Testis (tissue), 3 donors: ENCODE results near the gene RABGGTA. TPM values are rescaled to one million over a fixed set of nuclear protein-coding genes. Genes with fewer than 3 reads are reported as not detected.

Source experiments
- DNase-seq: peaks from one replicate; pipeline ENCODE4 v3.0.0-alpha.2; 2019
- H3K27ac ChIP-seq, 2 donors: fragments of 200-600 bp; sonication (generic); one replicate each; pipeline ENCODE4 v1.5.1; 2019
- H3K27me3 ChIP-seq: fragments of 200-600 bp; sonication (generic); one replicate; pipeline ENCODE4 v1.5.1; 2019
- H3K36me3 ChIP-seq: fragments of 200-600 bp; sonication (generic); one replicate; pipeline ENCODE4 v1.5.1; 2017; ENCODE audit warnings: low read depth; ENCODE audit errors: missing control alignments
- H3K4me1 ChIP-seq: fragments of 200-600 bp; sonication (generic); one replicate; pipeline ENCODE4 v1.5.1; 2019
- H3K4me3 ChIP-seq, 2 donors: fragments of 200-600 bp; sonication (generic); one replicate each; pipeline ENCODE4 v1.5.1; 2017 to 2019
- H3K9me3 ChIP-seq: fragments of 200-600 bp; sonication (generic); one replicate; pipeline ENCODE4 v1.5.1; 2017
- POLR2A ChIP-seq: fragments of 450-650 bp; IDR thresholded peaks from one replicate; pipeline ENCODE4 v1.6.1; 2017; ENCODE audit warnings: antibody characterized with exemption, mild to moderate bottlenecking, moderate library complexity
- whole genome bisulfite sequencing, 2 donors: methylation state at CpG; one replicate each; pipeline ENCODE4 v1.1.5; 2018; 5-methylcytosine and 5-hydroxymethylcytosine counted together
- intact Hi-C: fragments of 100-400 bp; cut with DNase I; formaldehyde crosslinking; loops from one replicate; pipeline ENCODE4 v1.15.1; 2023; ENCODE audit warnings: low total_unique reads
- polyA plus RNA-seq: library from polyadenylated mRNA; stranded (reverse); fragments of 350-450 nt; fragmentation: Illumina TruSeq; extraction: RNeasy Lipid Tissue Mini Kit (QIAGEN cat#74804); gene quantifications from one replicate; pipeline ENCODE4 v1.2.3, GENCODE V29; 2014; ENCODE audit warnings: low read depth, low replicate concordance; ENCODE audit not compliant: insufficient read depth
- total RNA-seq, 2 donors: library from RNA; depleted of rRNA; stranded (reverse); fragments of >200 nt; gene quantifications; one replicate each; pipeline ENCODE4 v1.2.3, GENCODE V29; 2016
- TF ChIP-seq, protein P1 (sequence below), 3 experiments: fragments of 450-650 bp in 2 of 3; fragments of 200-600 bp in 1 of 3; sonication (generic) in 1 of 3; IDR thresholded peaks; one replicate each; pipeline ENCODE4 v1.5.1; 2016 to 2019; ENCODE audit warnings: antibody characterized with exemption in 3 of 3, mild to moderate bottlenecking in 2 of 3, moderate library complexity in 1 of 3

RABGGTA gene
- total and polyA plus RNA-seq, 3 donors from 2014 or later, result 33.5 to 90.2 (median 70.9) TPM

DNA sequence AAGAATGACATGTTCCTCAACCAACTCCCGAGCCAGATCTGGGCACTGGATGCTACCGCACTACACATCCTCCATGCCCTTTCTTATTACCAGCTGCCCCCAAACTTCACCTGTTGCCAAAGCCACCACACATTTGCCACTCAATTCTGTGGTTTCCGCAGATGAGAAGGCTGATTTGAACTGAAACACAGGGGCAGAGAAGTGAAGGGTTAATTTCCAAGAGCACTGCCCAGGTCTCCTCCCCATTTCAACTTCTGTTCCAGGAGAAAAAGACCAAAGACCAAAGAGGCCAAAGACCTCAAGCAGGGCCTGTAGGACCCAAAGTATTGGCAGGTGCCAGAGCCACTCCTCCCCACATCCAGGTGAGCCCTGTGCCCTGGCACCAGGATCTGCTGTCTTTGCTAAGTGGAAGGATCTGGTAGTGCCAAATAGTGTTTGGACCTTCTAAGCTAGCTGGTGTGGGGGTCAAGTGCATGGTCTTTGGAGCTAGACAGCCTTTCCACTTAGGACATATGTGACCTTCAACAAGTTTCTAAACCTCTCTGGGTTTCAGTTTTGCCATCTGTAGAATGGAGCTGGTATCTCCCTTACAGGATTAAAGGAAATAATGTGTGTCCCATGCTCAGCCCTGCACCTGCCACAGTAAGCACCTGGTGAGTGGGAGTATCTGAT is 20.2 kb upstream of the RABGGTA start:
- intact Hi-C loops, result no loop called here
- no peak overlapping the region for H3K27ac ChIP-seq
- no peak for TF ChIP-seq POLR2A
- TF ChIP-seq, protein P1, sequence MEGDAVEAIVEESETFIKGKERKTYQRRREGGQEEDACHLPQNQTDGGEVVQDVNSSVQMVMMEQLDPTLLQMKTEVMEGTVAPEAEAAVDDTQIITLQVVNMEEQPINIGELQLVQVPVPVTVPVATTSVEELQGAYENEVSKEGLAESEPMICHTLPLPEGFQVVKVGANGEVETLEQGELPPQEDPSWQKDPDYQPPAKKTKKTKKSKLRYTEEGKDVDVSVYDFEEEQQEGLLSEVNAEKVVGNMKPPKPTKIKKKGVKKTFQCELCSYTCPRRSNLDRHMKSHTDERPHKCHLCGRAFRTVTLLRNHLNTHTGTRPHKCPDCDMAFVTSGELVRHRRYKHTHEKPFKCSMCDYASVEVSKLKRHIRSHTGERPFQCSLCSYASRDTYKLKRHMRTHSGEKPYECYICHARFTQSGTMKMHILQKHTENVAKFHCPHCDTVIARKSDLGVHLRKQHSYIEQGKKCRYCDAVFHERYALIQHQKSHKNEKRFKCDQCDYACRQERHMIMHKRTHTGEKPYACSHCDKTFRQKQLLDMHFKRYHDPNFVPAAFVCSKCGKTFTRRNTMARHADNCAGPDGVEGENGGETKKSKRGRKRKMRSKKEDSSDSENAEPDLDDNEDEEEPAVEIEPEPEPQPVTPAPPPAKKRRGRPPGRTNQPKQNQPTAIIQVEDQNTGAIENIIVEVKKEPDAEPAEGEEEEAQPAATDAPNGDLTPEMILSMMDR (IDR thresholded peaks at IDR 0.05), result no peak
- no peaks in the 10 kb centered on the region for H3K36me3 ChIP-seq
- no peak overlapping the region for H3K4me3 ChIP-seq
- no peaks in the 10 kb centered on the region for H3K9me3 ChIP-seq
- no peaks in the 10 kb centered on the region for H3K4me1 ChIP-seq
- DNase-seq, result no peak
- WGBS, 2 donors, result 81 to 91% methylated on average over 3 of the region's 3 CpGs
- H3K27me3 ChIP-seq, result no peaks in the 10 kb centered on the region

DNA sequence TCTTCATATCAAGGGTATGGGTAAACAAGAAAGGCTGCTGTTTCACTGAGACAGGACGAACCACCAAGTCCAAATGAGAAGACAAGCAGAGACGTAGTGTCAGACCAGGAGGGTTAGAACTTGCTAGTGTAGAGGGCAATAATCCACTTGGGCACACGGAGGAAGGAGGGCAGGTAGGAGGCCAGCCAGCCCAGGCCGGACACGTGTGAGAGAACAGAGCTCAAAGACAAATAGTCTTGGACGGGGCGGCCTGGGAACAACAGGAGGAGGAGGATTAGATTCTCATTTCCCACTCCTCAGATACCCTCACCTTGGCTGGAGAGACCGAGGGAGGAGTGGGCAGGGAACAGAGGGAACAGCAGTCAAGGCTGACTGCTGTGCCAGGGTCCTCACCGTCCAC is 19.3 kb upstream of the RABGGTA start:
- H3K9me3 ChIP-seq, result no peaks in the 10 kb centered on the region
- 81 to 90% methylated on average over 8 to 9 of the region's 9 CpGs for WGBS, 2 donors
- intact Hi-C loops, result no loop called here
- no peak overlapping the region for H3K4me3 ChIP-seq
- H3K36me3 ChIP-seq, result no peaks in the 10 kb centered on the region
- DNase-seq, result no peak
- H3K27ac ChIP-seq, result no peak overlapping the region
- H3K4me1 ChIP-seq, result no peaks in the 10 kb centered on the region
- H3K27me3 ChIP-seq, result no peaks in the 10 kb centered on the region
- TF ChIP-seq, protein P1 (IDR thresholded peaks at IDR 0.05), result no peak
- no peak for TF ChIP-seq POLR2A

DNA sequence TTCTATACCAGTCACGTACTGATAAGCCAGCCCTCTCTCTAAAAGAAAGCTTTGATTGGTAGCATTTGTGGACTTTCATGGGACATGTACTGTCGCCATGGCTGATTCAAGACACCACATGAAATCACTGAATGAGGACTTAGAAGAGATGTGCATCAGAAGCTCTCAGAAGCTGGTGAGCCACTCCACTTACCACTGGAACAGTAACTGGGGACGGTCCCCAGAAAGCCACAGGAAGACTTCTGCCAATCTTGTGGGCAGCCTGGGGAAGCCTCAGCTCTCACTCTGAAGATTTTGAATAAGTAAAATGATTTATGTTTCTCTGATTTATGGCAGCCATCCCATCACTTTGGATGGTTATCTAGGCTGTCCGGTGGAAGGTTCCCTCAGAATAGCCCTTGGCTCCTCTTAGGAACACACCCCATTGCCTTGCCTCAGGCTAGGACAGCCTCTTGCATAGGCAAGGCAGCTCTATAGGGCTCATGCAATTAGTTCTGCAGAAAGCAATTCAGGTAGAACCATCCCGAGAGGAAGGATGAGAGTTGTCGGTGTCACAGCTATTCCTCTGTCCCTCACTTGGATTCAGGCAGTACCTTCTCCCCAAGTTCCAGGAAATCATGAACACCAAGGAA is 18.4 kb upstream of the RABGGTA start:
- TF ChIP-seq, protein P1 (IDR thresholded peaks at IDR 0.05), result no peak
- no peak for TF ChIP-seq POLR2A
- WGBS, 2 donors, result 79 to 85% methylated on average over 6 of the region's 6 CpGs
- Histone ChIP-seq H3K27ac (no peak overlapping the region), H3K4me1 (no peaks in the 10 kb centered on the region), H3K27me3 (no peaks in the 10 kb centered on the region), H3K36me3 (no peaks in the 10 kb centered on the region), H3K4me3 (no peak overlapping the region), H3K9me3 (no peaks in the 10 kb centered on the region)
- DNase-seq, result no peak
- intact Hi-C loops, result no loop called here

- 96 to 100% methylated on average over 5 of the region's 5 CpGs for WGBS, 2 donors
- Histone ChIP-seq H3K27ac (no peak overlapping the region), H3K4me3 (no peak overlapping the region), H3K9me3 (no peaks in the 10 kb centered on the region), H3K4me1 (no peaks in the 10 kb centered on the region), H3K36me3 (no peaks in the 10 kb centered on the region), H3K27me3 (no peaks in the 10 kb centered on the region)
- no peak for DNase-seq
- intact Hi-C loops, result no loop called here
- TF ChIP-seq, protein P1 (IDR thresholded peaks at IDR 0.05), result no peak
- no peak for TF ChIP-seq POLR2A
Measured at GRCh38 chr14:24286996-24287395, 15.6 kb upstream of the RABGGTA start.

DNA sequence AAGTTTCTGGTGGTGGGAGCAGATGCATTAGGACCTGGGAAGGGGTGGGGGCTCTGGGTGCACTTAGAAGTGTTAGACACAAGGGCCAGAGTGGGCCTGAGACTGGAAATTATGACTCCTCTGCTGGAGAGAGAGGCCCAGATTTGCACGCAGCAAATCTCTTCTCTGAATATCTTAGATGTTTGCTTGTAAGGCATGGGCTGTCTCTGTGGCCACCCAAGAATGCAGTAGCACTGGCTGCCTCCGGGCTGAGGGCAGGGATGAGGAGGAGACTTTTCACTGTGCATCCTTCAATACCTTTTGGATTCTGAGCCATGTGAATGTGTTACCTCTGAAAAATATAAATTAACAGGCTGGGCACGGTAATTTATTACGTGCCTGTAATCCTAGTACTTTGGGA is 14.0 kb upstream of the RABGGTA start:
- no peak for DNase-seq
- Histone ChIP-seq H3K4me3 (no peak overlapping the region), H3K27ac (no peak overlapping the region), H3K27me3 (no peaks in the 10 kb centered on the region), H3K36me3 (no peaks in the 10 kb centered on the region), H3K9me3 (no peaks in the 10 kb centered on the region), H3K4me1 (no peaks in the 10 kb centered on the region)
- intact Hi-C loops, result no loop called here
- WGBS, 2 donors, result 84 to 94% methylated on average over 4 of the region's 4 CpGs
- TF ChIP-seq, protein P1 (IDR thresholded peaks at IDR 0.05), result no peak
- TF ChIP-seq POLR2A, result no peak
